NCI-H748 (cell line): Measurements from ENCODE around the gene PFKFB2.
A peak's percentile ranks its signal among the peaks of the same experiment; 100 is the strongest.

Experiments used
- DNase-seq: peaks from one replicate; lab custom pipeline; 2025; ENCODE audit not compliant: unreplicated experiment; lab: John Stamatoyannopoulos, UW

Gene PFKFB2

GRCh38 chr1:207021876-207022596 is 31.0 kb upstream of the PFKFB2 start:
- no peak for DNase-seq

GRCh38 chr1:207022996-207023679 is 29.9 kb upstream of the PFKFB2 start:
- DNase-seq = no peak

- no peak for DNase-seq
Observed at GRCh38 chr1:207024202-207025145, 28.6 kb upstream of the PFKFB2 start.

- no peak for DNase-seq
Observed at GRCh38 chr1:207025146-207025880, 27.8 kb upstream of the PFKFB2 start.

GRCh38 chr1:207026104-207026534 is 27.0 kb upstream of the PFKFB2 start:
- DNase-seq = no peak

GRCh38 chr1:207027206-207027777 is 25.8 kb upstream of the PFKFB2 start:
- DNase-seq = no peak

GRCh38 chr1:207027921-207028320 is 25.2 kb upstream of the PFKFB2 start:
- DNase-seq = no peak

- DNase-seq = no peak
Observed at GRCh38 chr1:207028884-207029650, 24.0 kb upstream of the PFKFB2 start.

- peak; percentile 11 for DNase-seq
Observed at GRCh38 chr1:207029701-207030521, 23.2 kb upstream of the PFKFB2 start.

GRCh38 chr1:207030522-207031009 is 22.5 kb upstream of the PFKFB2 start:
- no peak for DNase-seq

GRCh38 chr1:207031016-207031415 is 22.1 kb upstream of the PFKFB2 start:
- no peak for DNase-seq

- peak; percentile 62 for DNase-seq
Observed at GRCh38 chr1:207031632-207032264, 21.3 kb upstream of the PFKFB2 start.

- peak; percentile 91 for DNase-seq
Observed at GRCh38 chr1:207032528-207033017, 20.5 kb upstream of the PFKFB2 start, which contains the start of gene C1orf116. Gene C1orf116, minus strand, starts transcription at chr1:207032756. Its CDS starts 5,158 bp downstream, at chr1:207027598.

GRCh38 chr1:207033302-207033701 is 19.8 kb upstream of the PFKFB2 start:
- DNase-seq = no peak

- DNase-seq = no peak
Observed at GRCh38 chr1:207034208-207034607, 18.9 kb upstream of the PFKFB2 start.

GRCh38 chr1:207034998-207035397 is 18.1 kb upstream of the PFKFB2 start:
- no peak for DNase-seq

GRCh38 chr1:207035877-207036551 is 17.1 kb upstream of the PFKFB2 start:
- DNase-seq = no peak
